Endometrium (tissue), 2 donors: Measurements from ENCODE around the gene ESPNL.

Experiments
- FAIRE-seq: peaks from 2 replicates; lab custom pipeline; 2012; peaks lifted over from hg19 to GRCh38; lab: Jason Lieb, UNC
- donor health status: control.
- donor health status: control.

Gene ESPNL

GRCh38 chr2:238077292-238077691 is 22.8 kb upstream of the ESPNL start:
- FAIRE-seq, result no peak

GRCh38 chr2:238079874-238080327 is 20.2 kb upstream of the ESPNL start:
- no peak for FAIRE-seq

GRCh38 chr2:238080518-238080917 is 19.6 kb upstream of the ESPNL start:
- no peak for FAIRE-seq

- FAIRE-seq, result no peak
Measured at GRCh38 chr2:238081150-238081549, 19.0 kb upstream of the ESPNL start.

GRCh38 chr2:238081561-238081960 is 18.6 kb upstream of the ESPNL start:
- FAIRE-seq, result no peak

- no peak for FAIRE-seq
Measured at GRCh38 chr2:238082151-238082550, 18.0 kb upstream of the ESPNL start.

- no peak for FAIRE-seq
Measured at GRCh38 chr2:238082827-238083226, 17.3 kb upstream of the ESPNL start.

GRCh38 chr2:238083919-238084318 is 16.2 kb upstream of the ESPNL start:
- FAIRE-seq, result no peak

GRCh38 chr2:238084761-238085160 is 15.4 kb upstream of the ESPNL start:
- no peak for FAIRE-seq

GRCh38 chr2:238085899-238086298 is 14.2 kb upstream of the ESPNL start:
- no peak for FAIRE-seq

GRCh38 chr2:238087211-238087610 is 12.9 kb upstream of the ESPNL start:
- no peak for FAIRE-seq

- FAIRE-seq, result no peak
Measured at GRCh38 chr2:238090887-238091286, 9.3 kb upstream of the ESPNL start.

- no peak for FAIRE-seq
Measured at GRCh38 chr2:238091436-238092060, 8.6 kb upstream of the ESPNL start.

GRCh38 chr2:238092486-238093035 is 7.6 kb upstream of the ESPNL start:
- no peak for FAIRE-seq

GRCh38 chr2:238093181-238094140 is 6.7 kb upstream of the ESPNL start:
- no peak for FAIRE-seq

GRCh38 chr2:238094438-238095022 is 5.6 kb upstream of the ESPNL start:
- FAIRE-seq, result no peak

GRCh38 chr2:238095143-238095542 is 5.0 kb upstream of the ESPNL start:
- no peak for FAIRE-seq

- no peak for FAIRE-seq
Measured at GRCh38 chr2:238096311-238097011, 3.7 kb upstream of the ESPNL start.

GRCh38 chr2:238097201-238097987 is 2.7 kb upstream of the ESPNL start:
- FAIRE-seq, result no peak

GRCh38 chr2:238097988-238098871 is 1.9 kb upstream of the ESPNL start:
- no peak for FAIRE-seq
